ENCODE measurements around the gene FAM81A.

The FAM81A gene

GRCh38 chr15:59543721-59544547, 105.9 kb downstream of the FAM81A start:
- H3K4me3 ChIP-seq (ENCODE audit: low read depth, low read length) = no peak overlapping the region
- no peak for TF ChIP-seq CTCF (IDR thresholded peaks at IDR 0.05; ENCODE audit: low read depth, low read length)
- in situ Hi-C loops (cut with HindIII; ENCODE audit: low sequenced_read_pairs) = no loop called here
- no peak for DNase-seq (ENCODE audit: low read depth, low spot score)

DNA sequence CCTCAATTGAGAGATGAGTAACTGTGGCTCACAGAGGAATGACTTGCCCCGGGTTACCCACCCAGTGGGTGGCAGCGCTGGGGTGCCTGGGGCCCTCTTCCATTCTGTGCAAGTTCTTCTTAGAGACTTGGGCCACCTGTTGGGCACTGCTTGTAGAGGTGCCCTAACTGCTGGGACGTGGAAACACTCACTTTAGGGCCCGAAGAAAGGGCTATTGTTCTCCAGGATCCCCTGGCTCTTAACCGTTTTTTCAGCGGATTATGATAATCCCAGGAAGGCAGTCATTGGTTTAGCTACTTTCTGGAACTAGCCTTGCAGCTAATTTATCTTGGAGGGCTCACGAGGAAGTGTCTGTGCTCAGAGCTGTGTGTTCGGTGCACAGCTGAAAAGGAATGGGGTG, 107.6 kb downstream of the FAM81A start:
- no peak for DNase-seq (ENCODE audit: low read depth, low spot score)
- TF ChIP-seq CTCF (IDR thresholded peaks at IDR 0.05; ENCODE audit: low read depth, low read length) = no peak
- in situ Hi-C loops (cut with HindIII; ENCODE audit: low sequenced_read_pairs) = no loop called here
- H3K4me3 ChIP-seq (ENCODE audit: low read depth, low read length) = no peak overlapping the region

DNA sequence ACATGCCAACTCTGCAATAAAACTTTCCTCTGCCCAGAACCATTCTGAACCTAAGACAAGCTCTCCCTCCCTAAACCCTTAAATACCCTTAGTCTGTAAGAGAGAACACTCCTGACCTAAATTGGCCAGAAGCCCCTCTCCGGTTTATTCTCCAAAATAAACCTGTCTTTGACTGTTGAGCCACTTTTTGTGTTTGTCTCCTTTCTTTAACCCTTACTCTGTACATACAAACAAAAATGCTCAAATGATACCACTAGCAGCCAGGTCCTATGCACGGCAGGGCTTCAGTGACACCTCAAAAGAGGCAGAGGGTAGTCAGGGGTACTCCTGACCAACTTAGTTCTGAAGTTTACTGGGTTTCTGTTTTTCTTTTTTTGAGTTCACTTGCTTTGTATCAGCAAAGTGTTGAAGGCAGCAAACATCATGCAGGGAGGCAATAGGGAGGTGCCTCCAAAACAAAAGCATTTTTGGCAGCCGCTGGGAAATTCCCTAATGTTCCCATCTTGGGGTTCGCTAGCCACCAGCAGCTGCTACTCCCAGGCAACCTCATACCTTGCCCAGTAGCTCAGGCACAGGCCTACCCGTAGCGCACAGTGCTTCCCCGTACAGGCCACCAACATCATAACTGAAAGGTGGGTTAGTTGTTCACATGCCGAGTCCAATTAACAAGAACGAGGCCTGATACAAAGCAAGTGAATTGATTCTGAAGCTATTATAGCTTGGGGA, 110.7 kb downstream of the FAM81A start:
- DNase-seq (ENCODE audit: low read depth, low spot score) = no peak
- in situ Hi-C loops (cut with HindIII; ENCODE audit: low sequenced_read_pairs) = no loop called here
- no peak for TF ChIP-seq CTCF (IDR thresholded peaks at IDR 0.05; ENCODE audit: low read depth, low read length)
- no peak overlapping the region for H3K4me3 ChIP-seq (ENCODE audit: low read depth, low read length)

- no peak for TF ChIP-seq CTCF (IDR thresholded peaks at IDR 0.05; ENCODE audit: low read depth, low read length)
- in situ Hi-C loops (cut with HindIII; ENCODE audit: low sequenced_read_pairs) = no loop called here
- H3K4me3 ChIP-seq (ENCODE audit: low read depth, low read length) = no peak overlapping the region
- DNase-seq (ENCODE audit: low read depth, low spot score) = no peak
Measured at GRCh38 chr15:59549301-59550185, 111.6 kb downstream of the FAM81A start.

DNA sequence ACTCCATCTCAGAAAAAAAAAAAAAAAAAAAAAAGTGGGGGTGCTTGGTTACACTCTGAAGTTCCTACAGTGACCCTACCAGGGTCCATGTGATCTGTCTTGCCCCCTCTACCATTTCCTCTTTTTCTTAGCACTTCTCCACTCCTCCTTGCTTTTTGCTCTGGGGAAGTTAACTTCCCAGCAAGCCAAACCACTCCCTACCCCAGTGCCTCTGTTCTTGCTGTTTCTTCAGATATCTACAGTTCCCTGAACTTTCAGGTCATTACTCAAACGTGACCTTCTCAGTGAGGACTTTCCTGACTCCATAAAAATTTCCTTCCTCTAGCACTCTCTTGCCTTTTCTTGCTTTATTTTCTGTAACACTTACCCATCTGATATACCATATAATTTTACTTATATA, 112.5 kb downstream of the FAM81A start:
- H3K4me3 ChIP-seq (ENCODE audit: low read depth, low read length) = no peak overlapping the region
- in situ Hi-C loops (cut with HindIII; ENCODE audit: low sequenced_read_pairs) = no loop called here
- DNase-seq (ENCODE audit: low read depth, low spot score) = no peak
- TF ChIP-seq CTCF (IDR thresholded peaks at IDR 0.05; ENCODE audit: low read depth, low read length) = no peak

GRCh38 chr15:59550956-59551355, 113.0 kb downstream of the FAM81A start:
- DNase-seq (ENCODE audit: low read depth, low spot score) = no peak
- TF ChIP-seq CTCF (IDR thresholded peaks at IDR 0.05; ENCODE audit: low read depth, low read length) = no peak
- in situ Hi-C loops (cut with HindIII; ENCODE audit: low sequenced_read_pairs) = no loop called here
- H3K4me3 ChIP-seq (ENCODE audit: low read depth, low read length) = no peak overlapping the region
